H1 (cell line): ENCODE measurements around the gene ATP6V0A1. TPM values are rescaled to one million over a fixed set of nuclear protein-coding genes. Genes with fewer than 3 reads are reported as not detected.

ENCODE experiments used
- EP300 ChIP-seq, 2 experiments: IDR thresholded peaks; 1 replicate in 1 of 2; 2 replicates in 1 of 2; pipeline ENCODE4 v1.6.1; 2011 to 2012; ENCODE audit warnings: low read depth in 2 of 2, low read length in 2 of 2, mild to moderate bottlenecking in 2 of 2, borderline replicate concordance in 1 of 2, inconsistent platforms in 1 of 2, moderate library complexity in 1 of 2
- RNF2 ChIP-seq: fragments of 200-900, 300-1000 bp; sonication (generic); IDR thresholded peaks from 2 replicates; pipeline ENCODE4 v1.7.1; 2016; ENCODE audit warnings: borderline replicate concordance, low read depth, mild to moderate bottlenecking, antibody characterized with exemption, low read length; ENCODE audit not compliant: poor library complexity, severe bottlenecking; ENCODE audit errors: missing control alignments
- YY1 ChIP-seq: IDR thresholded peaks from 2 replicates; pipeline ENCODE4 v1.6.1; 2011; ENCODE audit warnings: low read depth, mild to moderate bottlenecking, low read length
- polyA plus RNA-seq, 7 experiments: library from polyadenylated mRNA; depleted of rRNA in 3 of 7; stranded (reverse) in 5 of 7; unstranded in 2 of 7; fragments of >200 nt in 5 of 7; fragments of 200-250 nt in 2 of 7; gene quantifications; 1 replicate in 5 of 7; 2 replicates in 1 of 7; 4 replicates in 1 of 7; pipeline versions ENCODE4 v1.2.1 to v1.2.3, GENCODE V29; 2011 to 2013; ENCODE audit warnings: missing spikeins in 2 of 7, mixed read lengths in 2 of 7
- total RNA-seq: library from RNA; stranded (reverse); fragmentation: NEBNext Ultra II Directional; extraction: Animal tissue kit (Norgen Biotek cat#: 25700); gene quantifications from 2 replicates; pipeline ENCODE4 v1.2.1, GENCODE V29; 2021
- TF ChIP-seq, protein P1 (sequence below): IDR thresholded peaks from 2 replicates; pipeline ENCODE4 v1.6.1; 2012; ENCODE audit warnings: low read length, inconsistent platforms
- TF ChIP-seq, protein P2 (sequence below): IDR thresholded peaks from 2 replicates; pipeline ENCODE4 v1.6.1; 2011; ENCODE audit warnings: low read depth, mild to moderate bottlenecking, low read length; ENCODE audit not compliant: insufficient read depth

ATP6V0A1 gene
- total and polyA plus RNA-seq, 2 of the 8 experiments (the other 6 are each of a cell fraction or from before 2014, with no cell fraction given), result 55.3 to 63.4 TPM

DNA sequence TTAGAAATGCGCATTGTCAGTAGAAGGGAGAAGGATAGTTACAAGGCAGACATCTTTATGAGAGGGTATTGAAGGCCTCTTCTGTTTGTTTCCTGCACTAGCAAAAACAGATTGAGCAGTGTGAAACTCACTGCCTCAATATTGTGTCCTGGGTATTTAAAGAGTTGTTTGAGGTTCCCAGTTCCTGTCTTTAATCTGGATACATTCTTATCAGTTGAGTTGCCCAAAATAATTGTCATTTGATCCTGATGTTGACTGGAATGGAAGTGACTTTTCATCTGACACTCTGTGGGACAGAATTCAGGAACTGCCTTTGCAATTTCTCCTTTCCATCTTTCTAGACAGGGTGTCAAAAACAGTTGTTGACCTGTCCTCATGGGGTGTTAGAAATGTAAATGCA, 1.7 kb downstream of the ATP6V0A1 start (continued):
- TF ChIP-seq, protein P1, sequence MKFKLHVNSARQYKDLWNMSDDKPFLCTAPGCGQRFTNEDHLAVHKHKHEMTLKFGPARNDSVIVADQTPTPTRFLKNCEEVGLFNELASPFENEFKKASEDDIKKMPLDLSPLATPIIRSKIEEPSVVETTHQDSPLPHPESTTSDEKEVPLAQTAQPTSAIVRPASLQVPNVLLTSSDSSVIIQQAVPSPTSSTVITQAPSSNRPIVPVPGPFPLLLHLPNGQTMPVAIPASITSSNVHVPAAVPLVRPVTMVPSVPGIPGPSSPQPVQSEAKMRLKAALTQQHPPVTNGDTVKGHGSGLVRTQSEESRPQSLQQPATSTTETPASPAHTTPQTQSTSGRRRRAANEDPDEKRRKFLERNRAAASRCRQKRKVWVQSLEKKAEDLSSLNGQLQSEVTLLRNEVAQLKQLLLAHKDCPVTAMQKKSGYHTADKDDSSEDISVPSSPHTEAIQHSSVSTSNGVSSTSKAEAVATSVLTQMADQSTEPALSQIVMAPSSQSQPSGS, result no peak
- TF ChIP-seq, protein P2, sequence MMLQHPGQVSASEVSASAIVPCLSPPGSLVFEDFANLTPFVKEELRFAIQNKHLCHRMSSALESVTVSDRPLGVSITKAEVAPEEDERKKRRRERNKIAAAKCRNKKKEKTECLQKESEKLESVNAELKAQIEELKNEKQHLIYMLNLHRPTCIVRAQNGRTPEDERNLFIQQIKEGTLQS, result no peak
- TF ChIP-seq EP300 (IDR thresholded peaks at IDR 0.05; ENCODE audit: borderline replicate concordance in 1 of 2, low read depth in 2 of 2, low read length in 2 of 2), result no peak
- TF ChIP-seq RNF2, result no peak
- no peak for TF ChIP-seq YY1
